Measurements from ENCODE around the gene HS1BP3.

HS1BP3 gene

DNA sequence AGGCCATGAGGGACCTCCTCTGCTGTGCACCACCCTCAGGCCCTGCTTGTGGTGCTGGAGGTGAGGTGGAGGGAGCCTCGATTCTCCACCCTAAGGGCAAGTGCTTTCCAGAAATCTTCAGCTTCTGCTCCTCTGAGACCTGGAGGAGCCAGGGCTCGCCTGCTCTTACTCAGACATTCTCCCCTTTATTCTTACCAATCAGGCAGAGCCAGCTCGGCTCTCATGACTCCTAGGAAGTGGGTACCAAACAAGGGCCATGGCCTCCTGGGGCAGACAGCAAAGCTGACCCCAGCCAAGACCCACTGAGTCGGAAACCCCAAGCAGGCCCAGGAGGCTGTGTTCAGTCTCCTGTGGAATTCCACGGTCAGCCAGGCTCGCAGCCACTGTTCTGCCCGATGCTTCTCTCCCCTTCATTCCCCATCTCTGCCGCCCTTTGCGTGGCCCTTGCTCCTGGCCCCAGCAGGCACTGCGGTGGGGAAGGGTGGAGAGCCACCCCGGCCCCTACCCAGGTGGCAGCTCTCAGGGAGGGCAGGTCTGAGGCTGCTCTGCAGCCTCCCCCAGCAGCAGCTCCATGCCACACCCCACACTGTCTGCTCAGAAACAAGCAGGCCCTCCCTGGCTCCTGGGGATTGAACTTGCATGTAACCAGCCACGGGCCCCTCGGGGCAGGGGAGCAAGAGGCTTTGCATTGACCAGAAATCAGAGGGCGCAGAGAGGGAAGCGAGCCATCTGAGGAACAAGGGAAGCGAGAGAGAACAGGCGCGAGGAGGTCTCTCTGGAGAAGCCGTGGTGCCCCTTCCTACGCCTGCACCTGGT lies 24.0 kb downstream of the HS1BP3 start:
- no peak for DNase-seq

DNA sequence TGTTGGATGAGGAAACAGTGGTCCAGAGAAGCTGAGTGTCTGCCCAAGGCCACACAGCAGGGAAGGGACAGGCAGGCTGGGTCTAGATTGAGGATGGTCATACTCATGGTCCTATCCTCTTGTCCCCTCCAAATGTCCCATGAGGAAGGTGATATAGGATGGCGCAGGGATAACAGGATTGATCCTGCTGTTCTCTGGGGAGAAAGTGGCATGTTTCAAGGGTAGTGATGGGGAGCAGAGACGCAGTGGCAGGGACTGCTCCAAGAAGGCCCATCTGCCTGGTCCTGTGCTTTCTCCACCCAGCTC lies 24.6 kb downstream of the HS1BP3 start:
- no peak for DNase-seq

DNA sequence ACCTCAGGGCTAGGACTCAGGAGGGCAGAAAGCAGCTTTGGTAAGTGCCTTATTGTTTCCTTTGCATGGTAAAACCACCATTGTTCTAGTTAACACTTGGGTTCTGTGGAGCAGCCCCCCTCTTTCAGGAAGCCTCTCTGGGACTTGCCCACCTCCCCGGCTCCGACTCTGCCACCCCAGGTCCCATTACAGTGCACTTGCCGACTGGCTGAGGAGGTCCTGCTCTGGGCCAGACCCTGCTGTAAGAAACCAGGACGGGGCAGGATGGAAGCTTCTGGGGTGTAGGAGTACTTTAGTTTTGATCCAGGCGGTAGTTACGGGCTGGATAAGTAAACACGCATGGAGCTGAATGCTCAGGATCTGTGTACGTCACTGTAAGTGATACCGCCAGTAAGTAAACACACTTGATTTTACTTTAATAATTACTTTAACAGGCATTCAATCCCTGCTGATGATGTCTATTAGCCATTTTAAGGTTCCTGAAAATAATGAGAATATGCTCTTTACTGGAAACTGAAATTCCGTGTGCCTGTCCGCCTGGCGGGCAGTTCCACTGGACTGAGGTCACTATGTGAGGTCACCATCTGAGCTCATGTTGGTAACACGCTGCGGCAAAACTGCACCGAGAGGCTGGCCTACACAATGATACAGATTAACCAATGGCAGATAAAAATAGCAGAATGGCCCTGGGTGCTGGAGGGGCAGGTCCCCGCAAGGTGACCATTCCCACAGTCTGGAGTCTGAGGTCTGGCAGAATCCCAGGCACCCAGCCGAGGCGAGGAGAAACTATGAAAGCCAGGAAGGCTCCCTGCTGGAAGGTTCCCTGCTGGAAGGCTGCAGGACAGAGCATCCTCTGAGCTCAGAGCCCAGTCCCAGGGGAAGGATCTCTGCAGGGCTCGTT lies 25.2 kb downstream of the HS1BP3 start:
- no peak for DNase-seq

DNA sequence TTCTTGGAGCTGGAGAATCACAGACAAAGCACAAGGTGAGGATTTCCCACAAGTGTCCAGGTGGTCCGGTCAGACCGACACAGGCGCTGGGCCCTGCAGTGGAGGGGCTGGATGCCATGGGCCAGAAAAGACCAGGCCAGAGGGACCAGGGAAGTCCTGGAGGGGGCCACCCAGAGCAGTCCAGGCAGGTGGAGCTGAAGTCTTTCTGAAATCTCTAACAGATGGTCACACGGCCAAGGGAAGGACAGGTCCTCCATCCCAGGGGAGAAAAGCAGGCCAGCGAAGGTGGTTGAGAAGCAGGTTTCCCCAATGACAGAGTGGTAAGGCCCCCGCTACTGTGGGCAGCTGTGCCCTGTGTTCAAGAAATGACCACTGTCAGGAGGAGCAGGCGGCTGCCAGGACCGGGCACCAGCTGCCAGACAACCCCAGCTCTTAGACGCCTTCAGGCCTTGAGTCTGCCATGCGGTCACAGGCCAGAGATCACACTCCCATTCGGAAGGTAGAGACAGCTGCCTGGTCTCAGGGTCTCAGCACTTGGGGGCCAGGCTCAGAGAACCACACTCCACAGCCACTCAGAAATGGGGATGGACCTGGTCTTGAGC lies 25.9 kb downstream of the HS1BP3 start:
- no peak for DNase-seq

DNA sequence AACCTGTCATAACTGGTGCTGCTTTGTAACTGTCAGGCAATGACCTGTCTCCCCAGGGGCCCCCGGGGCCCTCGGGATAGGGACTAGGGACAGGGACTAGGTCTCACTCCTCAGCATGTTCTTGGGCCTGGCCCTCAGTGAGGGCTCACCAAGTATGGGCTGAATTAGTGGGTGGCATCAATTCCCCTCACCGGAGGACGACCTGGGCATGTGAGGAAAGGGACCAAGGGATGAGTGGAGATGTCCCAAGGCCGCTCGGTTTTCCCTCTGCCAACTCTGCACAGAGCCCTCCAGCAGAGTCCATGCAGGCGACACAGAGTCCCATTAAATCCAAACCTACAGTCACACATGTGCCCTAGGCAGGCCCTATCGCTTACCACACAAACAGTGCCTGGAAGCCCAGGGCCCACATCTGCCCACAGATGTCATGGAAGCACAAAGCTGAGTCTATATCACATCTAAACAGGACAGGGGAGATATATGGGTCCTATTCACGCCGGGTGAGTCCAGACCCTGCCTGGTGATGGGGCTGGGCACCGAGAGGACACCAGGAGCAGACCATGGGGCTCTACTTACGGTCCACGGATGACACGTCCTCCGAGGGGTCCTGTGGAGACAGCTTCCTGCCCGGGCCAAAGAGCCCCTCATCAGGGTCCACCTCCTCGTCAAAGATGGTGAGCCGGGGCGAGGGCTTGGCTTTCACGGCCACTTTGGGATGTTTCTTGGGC lies 26.6 kb downstream of the HS1BP3 start:
- DNase-seq = no peak

DNA sequence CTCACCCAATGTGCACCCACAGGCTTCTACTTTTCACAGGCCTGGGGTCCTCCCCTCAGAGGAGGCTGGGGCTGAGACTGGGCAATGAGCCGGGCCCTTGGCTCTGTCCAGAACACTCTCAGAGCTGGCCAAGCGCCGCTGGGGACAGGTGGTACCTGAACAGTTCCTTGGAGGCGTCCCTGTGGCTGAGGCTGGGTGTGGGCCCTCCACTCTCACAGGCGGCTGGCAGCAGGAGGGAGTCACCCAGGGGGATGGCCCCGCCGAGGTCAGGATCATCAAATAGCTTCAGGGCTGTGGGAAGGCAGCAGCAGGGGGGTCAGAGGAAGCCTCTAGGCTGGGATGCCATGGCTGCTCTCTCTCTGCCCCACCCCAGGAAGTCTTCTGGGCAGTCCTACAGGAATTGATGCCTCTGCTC lies 27.1 kb downstream of the HS1BP3 start:
- DNase-seq = no peak

DNA sequence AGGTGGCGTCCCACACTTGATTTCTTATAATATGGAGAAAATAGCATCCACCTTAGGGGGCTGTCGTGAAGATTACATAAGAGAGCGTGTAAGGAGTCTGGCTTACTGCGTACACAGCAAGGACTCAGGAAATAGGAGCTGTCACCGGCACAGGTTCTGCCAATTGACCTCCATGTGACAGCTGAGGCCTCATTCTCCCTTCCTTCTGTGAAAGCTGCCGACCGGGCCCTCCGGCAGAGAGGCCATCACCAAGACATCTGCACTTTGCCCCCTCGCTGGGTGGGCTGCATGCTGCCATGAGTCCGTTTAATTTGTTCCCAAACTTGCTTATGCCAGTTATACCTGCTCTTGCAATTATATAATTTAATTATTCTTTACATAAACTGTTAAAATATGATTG lies 27.7 kb downstream of the HS1BP3 start:
- DNase-seq = no peak

DNA sequence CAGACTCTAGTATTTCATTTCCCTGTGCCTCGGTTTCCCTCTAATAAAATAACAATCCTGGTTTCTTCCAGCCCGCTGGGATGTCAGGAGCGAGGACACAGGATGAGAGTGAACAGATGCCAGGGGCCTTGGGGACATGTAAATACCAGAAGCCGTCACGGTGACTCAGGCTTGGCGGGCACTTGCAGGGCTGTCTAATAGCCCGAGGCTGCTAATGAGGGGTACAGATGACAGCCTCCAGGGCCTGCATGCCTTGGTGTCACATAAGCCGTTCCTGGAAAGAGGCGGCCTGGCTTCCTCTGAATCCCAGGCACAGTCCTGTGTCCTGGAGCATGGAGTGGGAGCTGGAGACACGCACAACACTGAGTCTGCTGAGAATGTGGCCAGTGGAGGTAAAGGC lies 28.2 kb downstream of the HS1BP3 start:
- DNase-seq = no peak

DNA sequence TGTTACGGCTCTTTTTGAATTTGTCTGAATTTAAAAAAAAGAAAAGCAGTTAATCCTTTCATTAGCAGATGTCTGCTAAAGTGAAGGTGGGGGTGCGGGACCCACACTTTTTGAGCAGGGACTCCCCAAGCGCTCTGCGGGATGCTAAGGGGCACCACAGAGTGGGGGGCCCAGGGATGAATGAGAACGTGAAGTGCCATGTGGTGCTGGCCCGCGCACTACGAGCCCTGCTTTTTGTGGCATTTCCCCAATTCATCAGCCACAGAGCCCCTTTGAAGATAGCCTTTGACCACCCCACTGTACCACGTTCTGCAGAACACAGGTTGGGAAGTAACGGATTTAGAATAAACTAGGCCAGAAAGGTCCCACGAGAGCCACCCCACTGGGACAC lies 28.6 kb downstream of the HS1BP3 start:
- DNase-seq = no peak

DNA sequence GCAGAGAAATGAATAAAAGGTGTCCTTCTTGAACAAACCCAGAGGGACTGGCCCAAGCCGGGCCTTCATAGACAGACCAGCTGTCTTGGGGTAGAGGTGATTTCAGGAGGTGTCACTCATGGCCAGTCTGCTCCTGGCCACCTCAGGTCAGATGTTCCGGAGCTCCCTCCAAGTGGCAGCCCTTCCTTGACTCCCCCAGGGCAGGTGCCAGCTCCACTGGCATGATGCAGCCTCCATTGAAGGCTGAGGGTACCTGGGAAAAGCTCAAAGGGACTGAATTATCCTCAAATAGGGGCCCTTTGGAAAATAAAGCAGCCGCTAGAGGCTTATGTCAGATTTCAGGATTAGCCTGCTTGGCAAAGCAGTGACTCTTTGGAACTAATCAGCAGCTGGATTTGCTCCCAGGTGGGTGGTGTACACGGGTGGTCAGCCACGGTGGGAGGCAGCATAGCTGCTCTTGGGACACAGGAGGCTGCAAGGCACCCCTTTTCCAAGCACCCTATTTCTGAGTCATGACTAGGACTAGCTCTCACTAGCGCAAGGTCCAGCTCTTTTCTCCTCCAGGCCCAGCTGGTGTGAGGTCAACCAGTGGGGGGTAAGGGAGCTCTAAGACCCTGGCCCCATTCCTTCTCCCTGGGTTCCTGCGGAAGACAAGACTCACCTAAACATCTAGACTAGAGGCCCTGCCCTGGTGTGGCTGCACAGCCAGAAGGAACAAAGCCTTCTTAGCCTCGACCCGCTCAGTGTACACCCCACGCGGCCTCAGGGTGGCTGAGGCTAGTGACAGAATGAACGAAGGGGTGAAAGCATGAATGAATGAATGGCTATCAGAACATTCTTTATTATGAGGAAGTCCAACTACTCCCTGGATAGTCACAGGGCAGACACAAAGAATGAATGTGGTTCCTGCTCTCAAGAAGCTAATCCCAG lies 29.3 kb downstream of the HS1BP3 start:
- DNase-seq = no peak

DNA sequence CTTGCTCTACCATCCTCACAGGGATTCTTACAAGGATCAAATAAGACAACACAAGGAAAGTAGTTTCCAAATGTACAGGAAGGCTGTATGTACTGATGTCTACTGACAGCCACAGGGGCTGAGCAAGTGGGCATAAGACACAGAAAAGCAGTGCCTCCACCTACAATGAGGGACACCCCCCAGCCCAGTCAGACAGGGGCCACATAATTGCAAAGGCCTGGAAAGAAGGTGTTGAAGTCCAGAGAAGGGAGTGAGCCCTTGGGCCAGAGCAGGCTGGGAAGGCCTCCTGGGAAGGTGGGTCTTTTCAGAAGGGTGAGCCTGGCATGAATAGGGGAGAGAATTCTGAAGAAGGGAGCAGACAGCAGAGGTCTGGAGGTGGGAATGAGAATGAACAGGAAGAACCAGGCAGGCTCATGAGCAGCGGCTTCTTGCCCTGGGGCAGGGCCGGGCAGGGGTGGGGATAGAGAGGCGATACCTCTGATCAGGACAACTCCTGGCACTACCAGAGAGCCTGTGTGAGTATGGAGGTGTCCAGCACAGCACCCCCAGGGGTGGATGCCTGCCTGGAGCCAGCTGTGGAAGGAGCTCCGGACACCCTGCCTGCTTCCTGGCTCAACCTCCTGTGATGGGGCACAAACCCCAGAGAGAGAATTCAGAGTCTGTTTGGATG lies 30.1 kb downstream of the HS1BP3 start:
- no peak for DNase-seq

DNA sequence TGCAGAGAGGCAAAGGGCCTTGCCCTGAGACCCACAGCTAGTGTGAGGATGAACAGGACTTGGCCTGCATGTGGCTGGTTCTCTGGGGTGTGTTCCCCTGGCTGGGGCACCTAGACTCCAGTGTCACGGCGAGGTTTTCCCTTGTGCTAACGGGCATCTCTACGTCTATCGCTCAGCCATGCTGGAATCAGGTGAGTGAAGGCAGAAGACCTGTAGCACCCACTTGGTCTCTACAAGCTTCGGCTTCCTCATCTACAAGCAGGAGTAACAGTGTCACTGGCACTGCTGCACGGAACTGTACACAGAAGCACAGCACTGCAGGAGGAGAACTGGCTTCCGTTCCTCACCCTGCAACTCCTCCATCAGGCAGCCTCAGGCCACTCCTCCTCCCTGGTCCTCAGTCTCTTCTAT lies 30.6 kb downstream of the HS1BP3 start:
- no peak for DNase-seq

DNA sequence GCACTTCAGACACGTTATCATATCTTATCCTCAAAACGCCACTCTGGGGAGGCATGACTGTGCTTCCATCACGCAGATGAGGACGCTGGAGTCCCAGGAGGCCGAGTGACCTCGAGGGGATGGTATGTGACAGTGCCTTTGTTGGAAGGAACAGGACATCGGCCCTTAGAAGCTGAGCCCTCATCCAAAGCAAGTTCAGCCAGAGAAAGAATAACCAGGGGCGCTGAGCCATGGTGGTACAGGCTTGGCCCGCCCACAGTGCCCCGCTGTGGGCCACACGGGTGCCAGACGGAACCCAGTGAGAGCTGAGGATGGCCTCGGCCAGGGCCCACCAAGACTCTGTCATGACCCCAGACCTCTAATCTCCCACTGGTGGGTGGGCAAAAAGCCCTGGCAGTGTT lies 31.3 kb downstream of the HS1BP3 start:
- no peak for DNase-seq

DNA sequence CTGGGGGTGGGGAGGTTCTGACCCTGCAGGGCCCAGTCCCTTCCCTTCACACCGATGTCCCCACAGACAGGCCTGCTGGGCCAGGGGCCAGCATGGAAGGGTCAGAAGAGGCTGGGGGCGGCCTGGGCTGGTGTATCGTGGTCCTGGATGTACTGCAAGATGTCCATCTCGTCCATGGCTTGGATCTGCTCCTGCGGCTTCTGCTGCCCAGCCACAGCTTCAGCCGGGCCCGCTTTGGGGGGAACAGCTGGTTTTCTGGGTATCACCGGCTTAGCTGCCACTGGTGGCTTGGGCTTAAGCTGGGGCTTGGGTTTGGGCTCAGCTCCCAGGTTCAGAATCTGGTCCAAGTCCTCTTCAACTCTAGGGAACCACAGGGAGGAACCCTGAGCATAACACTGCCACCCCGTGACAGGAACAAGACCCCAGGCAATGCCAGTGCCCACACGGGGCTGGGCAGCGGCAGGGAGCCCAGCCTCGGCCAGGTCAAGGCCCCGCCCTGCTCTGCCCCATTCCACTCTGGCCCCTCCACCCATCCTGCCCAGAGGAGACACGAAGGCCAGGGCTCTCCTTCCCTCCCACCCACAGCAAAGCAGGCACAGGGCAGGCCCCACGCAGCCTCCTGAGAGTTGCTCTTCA lies 31.9 kb downstream of the HS1BP3 start:
- no peak for DNase-seq

DNA sequence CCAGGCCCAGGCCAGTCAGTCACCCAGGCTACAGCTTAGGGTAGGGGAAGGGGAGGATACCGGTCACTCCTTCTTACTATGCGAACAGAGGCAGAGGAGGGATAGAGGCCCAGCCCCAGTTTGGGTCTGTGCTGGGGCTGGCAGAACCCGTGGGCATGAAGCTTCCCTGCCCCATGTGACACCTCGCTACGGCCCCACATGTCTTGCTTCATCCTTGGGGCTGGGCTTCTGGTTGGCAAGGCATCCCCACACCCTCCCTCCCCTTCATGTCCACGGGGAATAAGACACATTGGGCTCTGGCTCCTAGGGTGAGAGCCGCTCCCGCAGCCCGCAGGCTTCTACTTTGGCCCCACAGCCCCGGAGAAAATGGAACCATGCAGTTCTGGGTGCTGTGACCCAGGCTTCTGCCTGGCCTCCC lies 32.4 kb downstream of the HS1BP3 start:
- DNase-seq = no peak

DNA sequence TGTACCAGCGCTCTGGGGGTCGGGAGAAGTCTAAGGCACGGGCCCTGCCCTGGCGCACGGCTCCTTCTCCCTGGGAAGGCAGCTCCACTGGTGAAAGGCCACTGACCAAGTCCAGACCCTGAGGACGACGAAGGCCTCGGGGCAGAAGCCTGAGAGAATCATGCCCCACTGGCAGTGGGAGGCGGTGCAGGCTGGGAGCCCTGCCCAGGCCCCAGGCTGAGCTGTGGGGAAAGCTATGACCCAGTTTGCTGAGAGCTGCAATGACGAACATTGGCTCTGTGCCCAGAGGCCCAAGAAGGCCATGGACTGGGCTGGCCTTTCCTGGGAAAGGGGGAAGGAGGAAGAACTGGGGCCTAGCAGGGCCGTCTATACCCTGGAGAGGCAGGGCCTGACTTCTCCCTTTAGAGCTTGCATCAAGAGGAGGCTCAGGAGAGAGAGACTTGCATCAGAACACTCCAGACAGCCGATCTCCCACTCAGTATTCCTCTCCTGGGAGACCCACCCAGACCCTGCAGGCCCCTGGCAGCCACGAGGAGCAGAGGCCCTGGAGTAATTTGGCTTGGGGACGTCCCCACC lies 32.9 kb downstream of the HS1BP3 start:
- peak; percentile 88 for DNase-seq

DNA sequence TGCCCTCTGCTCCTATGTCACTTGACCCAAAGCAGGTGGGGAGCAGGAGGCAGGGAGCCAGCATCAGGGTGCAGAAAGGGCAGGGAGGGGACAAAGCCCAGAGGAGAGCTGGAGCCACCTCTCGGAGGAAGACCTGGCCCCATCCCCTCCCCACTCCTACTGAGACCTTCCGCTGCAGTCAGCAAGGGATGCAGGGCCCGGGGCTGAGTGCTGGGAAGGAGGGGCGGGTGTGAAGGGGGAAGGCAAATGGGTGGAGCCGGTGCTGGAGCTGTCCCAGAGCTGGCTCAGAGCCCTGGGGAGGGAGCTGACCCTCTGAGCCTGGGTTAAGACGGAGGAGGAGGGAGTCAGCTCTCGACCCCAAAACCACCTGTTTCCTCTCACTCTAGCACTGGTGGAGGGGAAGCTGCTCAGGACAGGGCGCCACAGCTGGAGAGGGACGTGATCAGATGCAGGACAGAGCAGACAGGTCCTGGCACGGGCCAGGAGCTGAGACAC lies 33.8 kb downstream of the HS1BP3 start:
- DNase-seq = no peak

DNA sequence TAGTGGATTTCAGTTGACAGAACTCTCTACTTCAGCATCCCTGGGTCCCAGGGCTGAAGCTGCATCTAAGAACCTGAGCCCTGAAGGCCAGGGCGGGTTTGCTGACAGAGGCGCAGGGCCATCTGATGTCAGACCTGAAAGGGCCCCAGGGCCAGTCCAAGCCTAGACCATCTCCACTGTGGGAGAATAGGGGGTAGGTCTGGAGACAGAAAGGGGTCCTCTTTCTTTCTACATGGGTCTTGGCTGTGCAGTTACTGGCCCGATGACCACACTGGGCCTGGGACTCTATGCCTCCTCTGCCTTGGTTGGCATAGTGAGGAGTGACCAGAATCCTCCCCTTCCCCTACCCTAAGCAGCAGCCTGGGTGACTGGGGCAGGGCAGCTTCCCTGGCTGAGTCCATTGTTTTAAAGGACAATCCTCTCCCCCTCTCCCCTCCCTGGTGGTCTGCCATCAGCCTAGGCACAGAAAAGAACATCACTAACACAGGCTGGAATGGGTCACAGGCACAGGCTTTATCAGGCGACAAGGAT lies 34.5 kb downstream of the HS1BP3 start:
- DNase-seq = no peak

DNA sequence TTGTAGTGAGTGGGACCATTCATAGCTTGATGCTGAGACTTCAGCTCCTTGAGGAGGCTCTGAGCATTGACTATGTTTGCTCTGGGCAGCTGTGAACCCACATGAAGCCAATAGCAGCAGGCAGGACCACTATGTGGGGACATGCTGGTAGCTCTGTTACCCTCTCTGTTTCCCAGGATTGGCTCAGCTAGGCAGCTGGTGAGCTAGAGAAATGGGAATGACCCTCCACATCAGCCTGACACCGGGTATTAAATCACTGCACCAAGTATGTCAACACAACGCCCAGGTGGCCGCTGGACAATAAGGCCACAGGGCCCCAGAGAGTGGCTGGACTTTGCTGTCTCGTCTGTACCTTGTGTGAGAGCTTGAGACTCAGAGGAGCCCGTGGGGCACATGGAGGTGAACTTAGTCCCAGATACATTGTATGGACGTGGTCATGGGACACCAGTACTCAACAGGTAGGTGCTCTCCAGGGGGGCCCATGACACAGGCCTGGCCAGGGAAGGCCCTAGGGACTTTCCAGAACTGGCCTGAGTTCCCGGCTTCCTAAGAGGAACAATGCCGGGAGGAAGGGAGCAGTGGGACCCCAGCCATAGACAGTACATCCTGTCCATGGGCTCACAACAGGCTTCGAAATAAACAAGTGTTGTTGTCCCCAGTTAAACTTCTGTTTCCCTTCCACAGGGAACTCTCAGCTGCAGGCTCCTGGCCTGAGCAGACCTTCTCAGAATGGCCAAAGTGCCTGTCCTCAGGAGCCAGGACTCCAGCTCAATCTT lies 35.2 kb downstream of the HS1BP3 start:
- no peak for DNase-seq

All from GOT3 (cell line).